HEK293T (cell line): ENCODE data around the gene EFNB2.

Source experiments
- CTCF ChIA-PET: fragments of 350-600 bp; formaldehyde crosslinking; extraction: SDS; loops from one replicate; lab custom pipeline; 2021; ENCODE audit warnings: antibody characterized with exemption, inconsistent platforms; lab: Yijun Ruan, JAX
- POLR2A ChIA-PET: fragments of 350-600 bp; formaldehyde crosslinking; extraction: SDS; loops from one replicate; lab custom pipeline; 2020; ENCODE audit warnings: antibody characterized with exemption, inconsistent platforms; lab: Yijun Ruan, JAX
- DNase-seq: peaks from one replicate; pipeline ENCODE4 v3.0.0; 2012; ENCODE audit warnings: mixed read lengths; ENCODE audit errors: extremely low spot score
- ARNT ChIP-seq: fragments of 450-650 bp; IDR thresholded peaks from 2 replicates; pipeline ENCODE4 v1.6.1; 2017; ENCODE audit warnings: mild to moderate bottlenecking
- CTBP1 ChIP-seq: fragments of 450-650 bp; IDR thresholded peaks from 2 replicates; pipeline ENCODE4 v1.6.1; 2016; ENCODE audit warnings: borderline replicate concordance
- ELF4 ChIP-seq: fragments of 450-650 bp; IDR thresholded peaks from 2 replicates; pipeline ENCODE4 v1.6.1; 2017; ENCODE audit warnings: antibody characterized with exemption
- FOXA1 ChIP-seq: fragments of 450-650 bp; IDR thresholded peaks from 2 replicates; pipeline ENCODE4 v1.6.1; 2016; ENCODE audit warnings: mild to moderate bottlenecking
- FOXK2 ChIP-seq: fragments of 450-650 bp; IDR thresholded peaks from 2 replicates; pipeline ENCODE4 v1.6.1; 2016; ENCODE audit warnings: mild to moderate bottlenecking
- FOXM1 ChIP-seq: fragments of 450-650 bp; IDR thresholded peaks from 2 replicates; pipeline ENCODE4 v1.6.1; 2017; ENCODE audit warnings: mild to moderate bottlenecking, borderline replicate concordance
- HDGF ChIP-seq: fragments of 450-650 bp; IDR thresholded peaks from 2 replicates; pipeline ENCODE4 v1.6.1; 2017; ENCODE audit warnings: antibody characterized with exemption, borderline replicate concordance
- LEF1 ChIP-seq: fragments of 450-650 bp; IDR thresholded peaks from 2 replicates; pipeline ENCODE4 v1.6.1; 2017; ENCODE audit warnings: mild to moderate bottlenecking, borderline replicate concordance
- NFRKB ChIP-seq: fragments of 450-650 bp; IDR thresholded peaks from 2 replicates; pipeline ENCODE4 v1.6.1; 2016; ENCODE audit warnings: mild to moderate bottlenecking, moderate library complexity
- PKNOX1 ChIP-seq: fragments of 450-650 bp; IDR thresholded peaks from 2 replicates; pipeline ENCODE4 v1.6.1; 2016
- SP1 ChIP-seq: fragments of 450-650 bp; IDR thresholded peaks from 2 replicates; pipeline ENCODE4 v1.6.1; 2017
- TARDBP ChIP-seq: fragments of 450-650 bp; IDR thresholded peaks from 2 replicates; pipeline ENCODE4 v1.6.1; 2016
- ZNF384 ChIP-seq: fragments of 450-650 bp; IDR thresholded peaks from 2 replicates; pipeline ENCODE4 v1.6.1; 2016

EFNB2 gene

GRCh38 chr13:106532111-106532929, 3.1 kb downstream of the EFNB2 start:
- no peak for DNase-seq
- POLR2A ChIA-PET = no interaction called here
- CTCF ChIA-PET = interaction anchor here (0.6 to 1.1 kb wide), 2 partner anchors 23 to 130 kb away, joined by 3 read pairs; no protein-coding TSS in a partner anchor
- TF ChIP-seq LEF1 (no peak), CTBP1 (no peak), FOXM1 (no peak), ARNT (no peak), NFRKB (no peak), HDGF (no peak)

- no peak for DNase-seq
These were observed 4.4 kb downstream of the EFNB2 start for GRCh38 chr13:106530980-106531481.

DNA sequence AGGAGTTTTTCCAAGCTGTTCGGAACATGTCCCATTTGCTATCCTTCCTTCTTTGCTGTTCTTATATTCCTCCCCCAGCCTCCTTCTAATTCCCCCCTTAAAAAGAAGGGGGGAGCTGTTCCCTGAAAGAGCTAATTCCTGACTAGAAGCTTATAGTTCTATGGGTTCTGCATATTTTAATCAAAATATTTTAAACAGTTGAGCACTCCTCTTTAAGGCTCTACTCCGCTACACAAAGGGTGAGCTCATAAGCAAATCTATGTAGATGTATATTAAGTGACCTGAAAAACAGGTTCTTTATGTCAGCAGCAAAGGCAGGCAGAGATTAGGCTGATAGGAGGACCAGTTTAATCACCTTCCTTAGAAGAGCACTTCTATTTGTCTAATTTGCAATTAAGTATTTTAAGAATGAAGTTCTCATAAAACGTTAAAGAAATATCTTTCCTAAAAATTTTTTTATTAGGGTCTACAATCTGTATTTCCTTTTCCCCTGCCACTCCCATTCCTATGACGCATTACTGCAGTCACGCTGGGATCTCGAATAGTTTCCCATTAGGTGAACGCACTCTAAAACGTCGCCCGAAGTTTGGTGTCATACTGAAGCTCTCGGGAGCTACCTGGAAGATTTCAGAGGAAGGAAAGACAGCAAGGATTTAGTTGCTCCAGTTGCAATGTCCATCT, 5.2 kb downstream of the EFNB2 start:
- DNase-seq = no peak
- ChIA-PET POLR2A (interaction anchor here (0.7 kb wide), 1 partner anchor 37 kb away, joined by 3 read pairs; the partner anchor contains the start of gene ARGLU1), CTCF (no interaction called here)
- no peak for TF ChIP-seq ELF4
- TF ChIP-seq TARDBP = no peak
- TF ChIP-seq FOXK2 = no peak
- TF ChIP-seq FOXM1 = no peak
- TF ChIP-seq ZNF384 = no peak
- TF ChIP-seq CTBP1 = no peak
- no peak for TF ChIP-seq ARNT
- TF ChIP-seq SP1 = no peak
- no peak for TF ChIP-seq PKNOX1

More at GRCh38 chr13:106530980-106531481, 4.4 kb downstream of the EFNB2 start:
- ChIA-PET POLR2A (interaction anchor here (0.7 kb wide), 1 partner anchor 36 kb away, joined by 3 read pairs; the partner anchor contains the start of gene ARGLU1), CTCF (interaction anchor here (0.6 to 1.1 kb wide), 2 partner anchors 129 to 395 kb away, joined by 3 read pairs; no protein-coding TSS in a partner anchor)
- TF ChIP-seq FOXK2 = no peak
- TF ChIP-seq ELF4 = no peak
- TF ChIP-seq PKNOX1 = no peak
- TF ChIP-seq ARNT = no peak

- ChIA-PET CTCF (interaction anchor here (0.7 kb wide), 2 partner anchors 113 to 300 kb away, joined by 3 read pairs; no protein-coding TSS in a partner anchor), POLR2A (no interaction called here)
- DNase-seq = no peak
- TF ChIP-seq SP1 (no peak), PKNOX1 (no peak), NFRKB (no peak)
These were observed 5.9 kb downstream of the EFNB2 start for GRCh38 chr13:106529415-106530170.

GRCh38 chr13:106528718-106529414, 6.6 kb downstream of the EFNB2 start:
- ChIA-PET POLR2A (interaction anchor here (1.5 kb wide), 1 partner anchor 383 kb away, joined by 3 read pairs; no protein-coding TSS in a partner anchor), CTCF (interaction anchor here (0.7 kb wide), 2 partner anchors 113 to 300 kb away, joined by 3 read pairs; no protein-coding TSS in a partner anchor)
- TF ChIP-seq FOXA1 = no peak
- TF ChIP-seq PKNOX1 = peak; percentile 25; the same call in 1 of the 2 replicates
- TF ChIP-seq FOXM1 = no peak
- TF ChIP-seq ELF4 = no peak
- no peak for TF ChIP-seq TARDBP
- no peak for DNase-seq
